Bone marrow (tissue), 2 donors: ENCODE data around the gene CFAP52.
"Not testable (repeated sequence)": the region's sequence is repeated elsewhere in the genome, so short reads cannot be mapped to it uniquely, and the experiment has no call there.

Source experiments
- DNase-seq, 2 donors: peaks; one replicate each; lab custom pipeline; 2025; lab: John Stamatoyannopoulos, UW

CFAP52 gene

DNA sequence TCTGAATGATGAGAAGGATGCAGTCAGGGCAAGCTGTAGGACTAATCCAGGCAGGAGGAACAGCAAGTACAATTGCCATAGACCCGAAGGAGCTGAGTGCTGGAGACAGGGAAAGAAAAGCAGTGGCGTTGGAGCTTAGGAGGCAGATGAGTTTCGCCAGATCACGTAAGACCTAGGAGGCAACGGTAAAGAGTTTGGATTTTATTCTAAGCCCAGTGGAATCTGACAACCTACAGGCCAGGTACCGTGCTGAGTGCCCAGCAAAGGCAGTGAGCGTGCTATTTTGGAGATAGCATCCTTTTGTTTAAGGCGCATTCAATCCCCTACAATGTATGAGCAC lies 70.1 kb downstream of the CFAP52 start:
- no peak for DNase-seq

DNA sequence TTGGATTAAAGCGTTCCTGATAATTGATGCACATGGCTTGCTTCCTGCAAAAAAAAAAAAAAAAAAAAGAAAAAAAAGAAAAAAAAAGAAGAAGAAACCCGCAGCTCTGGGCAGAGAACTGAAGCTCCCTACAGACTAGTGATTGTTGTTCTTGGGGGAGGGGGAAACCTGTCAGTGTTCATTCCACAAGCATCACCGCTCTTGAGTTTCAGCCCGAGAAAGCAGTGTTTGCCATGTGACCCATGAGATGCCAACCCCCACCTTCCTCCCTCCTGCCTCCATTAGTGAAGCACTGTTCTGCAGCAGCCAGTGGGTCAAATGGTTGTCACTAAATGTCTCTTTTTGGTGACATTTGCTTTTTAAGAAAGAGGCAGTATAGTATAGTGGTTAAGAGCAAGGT lies 70.6 kb downstream of the CFAP52 start:
- DNase-seq, result no peak

DNA sequence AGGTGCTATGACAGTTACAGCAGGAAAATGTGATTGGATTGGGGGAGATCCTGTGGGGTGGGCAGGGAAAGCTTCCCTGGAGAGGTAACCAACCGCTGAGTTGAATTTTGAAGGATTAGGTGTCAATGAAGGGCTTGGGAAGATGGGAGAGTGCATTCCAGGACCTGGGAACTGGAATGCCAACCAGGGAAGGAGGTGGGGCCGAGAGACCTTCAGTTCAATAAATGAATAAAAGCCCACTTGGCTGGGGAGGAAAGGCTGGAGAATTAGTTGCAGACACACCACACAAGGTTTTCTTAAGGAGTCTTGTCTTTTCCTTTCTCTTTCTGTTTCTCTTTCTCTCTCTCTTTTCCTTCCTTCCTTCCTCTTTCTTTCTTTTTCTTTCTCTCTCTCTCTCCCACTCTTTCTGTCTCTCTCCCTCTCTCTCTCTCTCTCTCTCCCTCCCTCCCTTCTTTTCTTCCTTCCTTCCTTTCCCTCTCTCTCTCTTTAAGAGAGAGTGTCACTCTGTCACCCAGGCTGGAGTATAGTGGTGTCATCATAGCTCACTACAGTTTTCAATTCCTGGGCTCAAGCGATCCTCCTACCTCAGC lies 72.2 kb downstream of the CFAP52 start:
- DNase-seq, result no peak

DNA sequence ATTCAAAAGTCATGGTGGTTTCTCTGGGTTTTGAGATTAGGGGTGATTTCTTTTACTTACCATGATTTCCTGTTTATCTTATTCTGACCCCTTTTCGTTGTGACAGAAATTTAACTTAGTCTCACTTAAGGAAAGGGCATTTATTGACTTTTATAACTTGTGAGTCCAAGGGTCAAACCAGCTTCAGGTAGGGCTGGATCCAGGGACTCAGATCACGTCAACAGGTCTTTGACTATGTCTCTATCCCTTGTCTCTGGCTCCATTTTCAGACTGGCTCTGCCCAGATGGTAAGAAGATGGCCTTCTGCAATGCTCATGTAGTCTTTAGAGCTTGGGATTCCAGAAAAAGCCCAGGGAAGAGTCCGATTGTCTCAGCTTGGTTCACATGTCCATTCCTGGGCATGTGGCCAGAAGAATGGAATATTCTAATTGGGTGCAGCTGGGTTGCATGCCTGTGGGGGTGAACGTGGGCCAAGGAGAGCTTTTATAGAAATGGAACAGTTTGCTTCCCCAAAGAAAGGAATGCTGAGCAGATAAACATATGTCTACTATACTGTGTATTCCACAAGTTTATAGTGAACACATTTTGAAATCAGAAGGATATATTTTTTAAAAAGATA lies 82.3 kb downstream of the CFAP52 start:
- DNase-seq, result no peak

DNA sequence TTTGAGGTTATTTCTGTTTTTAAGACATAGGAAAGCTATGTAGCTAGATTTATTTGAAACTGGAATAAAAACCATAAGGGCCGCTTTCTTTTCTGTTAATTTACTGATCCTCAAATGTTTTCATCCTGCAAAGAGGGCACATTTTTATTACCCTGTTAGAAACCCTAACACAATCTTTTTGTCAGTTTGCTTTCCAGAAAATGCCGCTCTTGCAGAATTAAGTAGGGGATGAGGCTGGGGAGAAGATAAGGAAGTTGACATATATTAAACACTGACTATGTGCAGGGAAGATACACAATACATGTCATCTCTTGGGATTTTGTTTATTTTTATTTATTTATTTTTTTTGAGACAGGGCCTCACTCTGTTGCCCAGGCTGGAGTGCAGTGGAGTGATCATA lies 84.6 kb downstream of the CFAP52 start:
- no peak for DNase-seq

DNA sequence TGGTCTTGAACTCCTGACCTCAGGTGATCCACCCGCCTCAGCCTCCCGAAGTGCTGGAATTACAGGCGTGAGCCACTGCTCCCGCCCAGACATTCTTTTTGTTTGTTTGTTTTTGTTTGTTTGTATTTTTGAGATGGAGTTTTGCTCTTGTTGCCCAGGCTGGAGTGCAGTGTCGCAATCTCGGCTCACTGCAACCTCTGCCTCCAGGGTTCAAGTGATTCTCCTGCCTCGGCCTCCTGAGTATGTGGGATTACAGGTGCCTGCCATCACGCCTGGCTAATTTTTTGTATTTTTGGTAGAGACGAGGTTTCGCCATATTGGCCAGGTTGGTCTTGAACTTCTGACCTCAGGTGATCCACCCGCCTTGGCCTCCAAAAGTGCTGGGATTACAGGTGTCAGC lies 87.1 kb downstream of the CFAP52 start:
- not testable (repeated sequence) for DNase-seq

DNA sequence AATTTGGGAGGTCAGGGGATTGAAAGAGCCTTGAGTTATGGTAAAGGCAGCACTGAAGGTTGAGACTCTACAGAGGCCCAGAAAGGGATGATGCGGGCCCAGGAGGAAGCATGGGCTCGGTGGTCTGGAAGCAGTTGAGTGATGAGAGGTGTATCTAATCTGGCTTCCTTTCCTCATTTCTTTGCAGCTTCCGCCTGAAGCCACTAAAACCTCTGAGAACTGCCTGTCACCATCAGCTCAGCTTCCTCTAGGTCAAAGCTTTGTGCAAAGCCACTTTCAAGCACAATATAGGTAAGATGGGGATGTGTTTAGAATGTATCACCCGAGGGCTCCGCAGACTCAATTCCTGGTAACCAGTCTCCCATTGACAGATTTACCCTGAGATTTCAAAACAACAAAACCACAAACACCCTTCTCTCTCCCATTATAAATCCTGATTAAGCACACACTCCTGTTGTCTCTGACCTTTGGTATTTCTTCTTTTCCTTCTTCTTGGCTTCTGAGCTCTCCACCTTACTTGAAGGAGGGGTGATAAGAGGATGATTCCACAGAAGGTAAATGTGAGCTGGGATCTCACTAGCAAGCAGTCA lies 90.1 kb downstream of the CFAP52 start:
- DNase-seq, result no peak

DNA sequence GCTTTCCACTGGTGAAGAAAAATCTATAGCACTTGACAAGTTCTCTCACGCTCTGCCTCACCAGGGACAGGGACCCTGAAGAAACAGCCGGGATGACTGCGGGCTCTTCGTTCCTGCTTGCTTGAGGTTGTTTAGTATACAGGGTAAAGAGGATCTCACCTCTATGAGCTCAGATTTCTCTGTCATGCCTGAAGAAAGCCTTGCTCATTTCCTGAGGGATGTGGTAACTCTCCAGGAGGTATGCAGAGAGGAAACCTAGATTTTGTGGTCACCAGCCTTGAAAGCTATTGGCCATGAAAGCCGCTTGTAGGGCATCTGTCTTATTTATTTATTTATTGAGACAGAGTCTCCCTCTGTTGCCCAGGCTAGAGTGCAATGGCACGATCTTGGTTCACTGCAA lies 92.1 kb downstream of the CFAP52 start:
- no peak for DNase-seq

DNA sequence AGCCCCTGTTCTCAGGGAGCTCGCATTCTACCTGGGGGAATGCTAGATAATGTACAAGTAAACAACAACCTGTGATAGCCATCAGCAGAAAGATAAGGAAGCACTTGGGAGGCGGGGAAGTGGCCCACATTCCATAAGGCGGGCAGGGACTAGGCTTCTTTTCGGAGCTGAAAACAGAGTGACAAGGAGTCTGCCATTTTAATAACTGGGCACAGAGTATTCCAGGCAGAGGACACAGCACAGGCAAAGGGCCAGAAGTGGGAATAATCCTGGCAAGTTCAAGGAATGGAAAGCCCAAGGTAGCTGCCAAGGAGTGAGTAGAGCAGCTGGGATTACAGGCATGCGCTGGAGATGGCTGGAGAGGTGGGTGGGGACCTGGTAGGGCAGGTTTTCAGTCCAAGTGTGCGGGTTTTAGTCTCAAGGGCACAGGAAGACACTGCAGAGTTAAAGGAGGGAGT lies 93.1 kb downstream of the CFAP52 start:
- no peak for DNase-seq

DNA sequence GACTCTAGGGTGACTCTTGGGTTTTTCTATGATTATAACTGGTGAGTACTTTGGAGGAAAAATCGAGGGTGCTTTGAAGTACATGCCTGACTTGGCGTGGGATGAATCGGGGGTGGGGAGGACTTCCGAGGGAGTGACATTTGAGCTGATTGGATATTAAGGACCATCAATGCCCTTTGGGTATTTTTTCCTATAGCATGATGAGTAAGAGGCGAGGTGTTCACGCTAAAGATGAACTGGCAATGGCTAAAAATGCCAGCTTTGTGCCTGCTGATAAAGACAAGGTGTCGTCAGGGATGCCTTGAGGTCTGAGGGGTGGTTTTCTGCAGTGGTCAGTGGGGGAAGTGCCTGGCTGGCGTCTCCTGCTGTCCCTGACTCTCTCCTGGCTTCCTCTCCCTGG lies 94.2 kb downstream of the CFAP52 start:
- no peak for DNase-seq

DNA sequence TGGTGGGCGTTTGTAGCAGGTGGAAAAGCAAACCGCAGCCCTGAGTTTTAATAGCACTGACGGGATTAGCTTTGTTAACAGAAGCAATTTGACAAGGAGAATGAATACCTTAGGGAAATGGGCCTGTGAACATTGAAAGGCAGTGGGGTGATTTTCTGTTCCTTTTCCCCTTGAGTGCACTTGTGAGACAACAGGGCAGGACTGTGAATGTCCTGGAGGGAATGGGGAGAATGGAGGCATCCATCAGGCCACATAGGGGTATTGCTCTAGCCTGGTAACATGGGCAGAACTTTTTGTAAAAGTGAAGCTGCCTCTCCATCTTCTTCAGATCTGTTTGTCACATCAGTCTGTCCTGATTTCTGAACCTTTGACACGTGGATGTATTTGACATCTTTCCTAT lies 95.1 kb downstream of the CFAP52 start:
- DNase-seq, result no peak

DNA sequence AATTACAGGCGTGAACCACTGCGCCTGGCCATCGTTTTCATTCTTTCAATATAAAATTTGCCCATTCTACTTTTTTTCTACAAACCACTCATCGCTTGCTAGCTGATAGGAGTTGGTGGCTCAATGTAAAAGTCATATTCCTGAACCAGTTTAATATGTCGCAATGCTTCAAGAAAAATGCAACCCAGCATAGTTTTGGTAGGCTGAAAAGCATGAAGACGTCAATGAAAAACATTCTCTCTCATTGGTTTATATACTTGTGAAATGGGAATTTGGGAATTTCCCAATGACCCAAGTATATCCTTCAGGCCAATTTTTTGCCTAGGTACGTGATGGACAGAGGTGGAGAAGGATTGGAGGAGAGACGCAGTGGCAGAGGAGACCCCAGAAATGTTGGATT lies 95.8 kb downstream of the CFAP52 start:
- DNase-seq, result no peak

DNA sequence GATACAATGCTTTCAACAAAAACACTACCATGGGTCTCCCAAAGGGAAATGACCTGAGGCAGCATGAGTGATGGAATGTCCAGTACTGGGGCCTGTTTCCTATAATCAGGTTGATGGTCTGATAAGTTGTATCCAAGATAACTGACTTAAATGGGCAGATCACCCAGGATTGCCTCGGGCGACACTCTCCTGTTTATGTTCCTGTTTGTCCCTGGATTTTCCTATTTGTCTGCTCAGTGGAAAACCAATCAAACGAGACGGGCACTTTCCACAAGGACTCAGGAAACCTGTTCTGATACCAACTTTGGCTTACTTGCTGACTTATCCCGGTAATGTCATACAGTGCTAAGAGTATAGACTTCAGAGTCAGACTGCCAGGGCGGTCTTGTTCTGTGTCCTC lies 96.2 kb downstream of the CFAP52 start:
- no peak for DNase-seq

DNA sequence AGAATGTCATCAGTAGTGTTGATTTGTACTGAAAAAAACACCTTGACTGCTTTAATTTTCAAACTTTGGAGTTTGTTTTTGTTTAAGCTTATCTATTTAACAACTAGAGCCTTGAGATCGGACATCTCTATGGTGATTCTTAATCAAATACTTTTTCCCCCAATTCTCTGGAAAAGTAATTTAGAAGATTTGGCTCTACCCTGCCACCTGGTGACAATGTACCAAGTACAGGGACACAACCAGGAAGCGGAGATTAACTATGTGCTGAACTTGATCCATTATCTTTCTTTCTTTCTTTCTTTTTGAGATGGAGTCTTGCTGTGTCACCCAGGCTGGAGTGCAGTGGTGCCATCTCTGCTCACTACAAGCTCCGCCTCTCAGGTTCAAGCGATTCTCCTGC lies 99.6 kb downstream of the CFAP52 start:
- DNase-seq, result no peak

DNA sequence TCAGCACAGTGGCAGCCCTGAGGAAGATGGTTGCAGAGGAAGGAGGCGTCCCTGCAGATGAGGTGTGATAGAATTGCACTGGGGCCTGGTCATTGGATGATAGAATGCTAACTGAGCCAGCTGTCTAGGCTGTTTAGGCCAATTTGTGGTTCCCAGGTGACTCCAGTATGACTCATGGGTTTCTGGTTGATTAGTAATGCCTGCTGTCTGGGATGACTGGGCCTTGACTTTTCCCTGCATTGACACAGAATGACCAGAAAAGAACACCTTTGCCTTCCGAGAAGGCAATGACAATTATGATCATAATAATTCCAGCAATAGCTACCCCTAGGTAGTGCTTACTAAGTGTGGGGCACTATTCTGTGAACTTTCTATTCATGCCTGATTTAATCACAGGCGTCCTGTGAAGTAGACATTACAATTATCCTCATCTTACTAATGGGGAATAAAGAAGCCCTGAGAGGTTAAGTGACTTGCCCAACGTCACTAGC lies 100.4 kb downstream of the CFAP52 start:
- no peak for DNase-seq

DNA sequence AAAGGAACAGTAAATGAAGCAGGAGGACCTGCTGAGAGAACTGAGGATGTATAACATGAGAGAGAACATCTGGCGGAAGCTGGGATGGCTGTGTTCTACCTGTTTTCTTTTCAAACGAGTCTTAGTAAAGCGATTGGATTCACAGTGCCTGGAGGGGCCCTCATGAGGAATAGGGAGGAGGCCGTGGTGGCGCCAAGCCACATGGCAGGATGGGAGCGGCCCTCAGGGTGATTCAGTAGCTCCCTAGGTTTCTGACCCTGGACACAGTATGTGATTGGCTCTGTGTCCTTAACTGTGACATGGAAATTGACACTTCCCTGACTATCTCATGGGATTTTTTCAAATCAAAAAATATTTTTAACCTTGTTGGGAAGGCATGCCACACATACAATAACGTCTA lies 101.0 kb downstream of the CFAP52 start:
- no peak for DNase-seq

DNA sequence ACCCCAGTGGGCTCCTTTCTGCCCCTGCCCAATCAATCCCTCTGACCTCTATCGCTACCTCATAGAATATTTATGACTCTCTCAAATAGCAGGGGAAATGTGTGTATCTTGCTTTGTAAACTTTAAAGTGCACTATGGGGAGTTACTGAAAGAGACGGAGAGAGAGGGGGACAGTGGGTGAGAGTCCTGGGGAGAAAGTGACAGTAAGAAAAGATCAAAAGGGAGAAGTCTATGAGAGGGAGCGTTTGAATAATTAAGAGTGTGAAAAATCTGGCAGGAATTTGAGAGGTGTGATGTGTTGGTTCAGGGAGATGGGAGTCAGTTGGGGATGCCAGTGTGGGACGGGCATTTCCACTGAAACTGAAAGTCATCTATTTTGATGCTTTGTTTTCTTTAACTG lies 101.5 kb downstream of the CFAP52 start:
- no peak for DNase-seq

DNA sequence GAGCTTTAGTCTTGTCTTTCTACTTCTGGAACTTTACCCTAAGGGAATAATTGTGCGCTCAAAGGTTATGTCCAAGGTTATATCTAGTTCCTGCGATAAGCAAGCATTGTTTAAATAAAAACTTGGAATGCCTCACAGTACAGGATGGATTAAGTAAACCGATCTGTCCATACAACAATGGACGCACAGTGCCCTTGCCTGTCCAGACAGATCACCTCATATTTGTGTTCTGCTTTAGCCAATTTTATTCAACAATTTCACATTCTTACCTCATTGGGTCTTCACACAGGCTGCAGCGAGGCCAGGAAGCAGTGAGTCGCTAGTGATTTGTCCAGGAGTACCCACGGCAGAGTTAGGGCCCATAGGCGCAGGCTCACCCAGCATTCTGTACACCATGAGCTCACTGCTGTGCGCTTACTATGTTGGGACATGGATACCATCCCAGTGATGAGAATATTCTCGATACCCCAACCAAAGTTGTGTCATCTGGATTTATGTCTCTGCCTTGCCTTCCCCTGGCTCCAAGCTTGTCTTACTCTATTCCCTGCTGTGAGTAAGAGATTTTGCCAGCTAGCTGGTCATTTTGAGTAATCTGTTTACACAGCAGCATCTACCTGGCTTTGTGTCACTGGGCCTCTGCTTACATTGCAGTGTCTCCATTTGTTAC lies 108.6 kb downstream of the CFAP52 start:
- DNase-seq, result no peak
